ENCODE data around the gene ALPP. TPM values are rescaled to one million over a fixed set of nuclear protein-coding genes. Genes with fewer than 3 reads are reported as not detected.

The ALPP gene
- polyA plus RNA-seq, 1 donor from 2014 or later: not detected

DNA sequence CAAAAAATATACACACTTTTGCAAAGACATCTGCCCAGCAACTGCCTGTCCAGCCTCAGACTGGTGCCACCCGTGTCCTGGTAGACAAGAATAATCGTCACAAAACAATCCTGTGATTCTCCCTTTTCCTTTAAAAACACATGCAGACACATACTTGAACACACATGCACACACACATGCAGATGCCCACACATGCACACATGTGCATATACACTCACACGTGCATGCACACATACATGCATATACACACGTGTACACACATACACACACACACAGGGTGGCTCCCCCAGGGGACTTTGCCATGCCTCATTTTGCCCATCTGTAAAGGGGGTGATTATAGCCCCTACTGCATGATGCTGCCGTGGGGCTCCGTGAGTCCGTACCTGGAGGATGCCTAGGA, 24.9 kb upstream of the ALPP start:
- no peak for TF ChIP-seq EP300 (conservative IDR thresholded peaks at IDR 0.05; ENCODE audit: poor library complexity, severe bottlenecking)
- TF ChIP-seq MXI1 (conservative IDR thresholded peaks at IDR 0.05; ENCODE audit: poor library complexity, severe bottlenecking): no peak
- no peak for TF ChIP-seq TAF1 (IDR thresholded peaks at IDR 0.05; ENCODE audit: low read depth)
- TF ChIP-seq, protein P1, sequence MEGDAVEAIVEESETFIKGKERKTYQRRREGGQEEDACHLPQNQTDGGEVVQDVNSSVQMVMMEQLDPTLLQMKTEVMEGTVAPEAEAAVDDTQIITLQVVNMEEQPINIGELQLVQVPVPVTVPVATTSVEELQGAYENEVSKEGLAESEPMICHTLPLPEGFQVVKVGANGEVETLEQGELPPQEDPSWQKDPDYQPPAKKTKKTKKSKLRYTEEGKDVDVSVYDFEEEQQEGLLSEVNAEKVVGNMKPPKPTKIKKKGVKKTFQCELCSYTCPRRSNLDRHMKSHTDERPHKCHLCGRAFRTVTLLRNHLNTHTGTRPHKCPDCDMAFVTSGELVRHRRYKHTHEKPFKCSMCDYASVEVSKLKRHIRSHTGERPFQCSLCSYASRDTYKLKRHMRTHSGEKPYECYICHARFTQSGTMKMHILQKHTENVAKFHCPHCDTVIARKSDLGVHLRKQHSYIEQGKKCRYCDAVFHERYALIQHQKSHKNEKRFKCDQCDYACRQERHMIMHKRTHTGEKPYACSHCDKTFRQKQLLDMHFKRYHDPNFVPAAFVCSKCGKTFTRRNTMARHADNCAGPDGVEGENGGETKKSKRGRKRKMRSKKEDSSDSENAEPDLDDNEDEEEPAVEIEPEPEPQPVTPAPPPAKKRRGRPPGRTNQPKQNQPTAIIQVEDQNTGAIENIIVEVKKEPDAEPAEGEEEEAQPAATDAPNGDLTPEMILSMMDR (IDR thresholded peaks at IDR 0.05; ENCODE audit: poor library complexity, severe bottlenecking): no peak
- no peak for TF ChIP-seq SMC3 (conservative IDR thresholded peaks at IDR 0.05; ENCODE audit: poor library complexity)
- no peak for TF ChIP-seq POLR2AphosphoS5 (IDR thresholded peaks at IDR 0.05)
- no peak for TF ChIP-seq EZH2 (IDR thresholded peaks at IDR 0.05; ENCODE audit: borderline replicate concordance, insufficient read depth, low read length, poor library complexity, severe bottlenecking)
- Histone ChIP-seq H3K27me3 (ENCODE audit: insufficient read depth, low read depth, low read length) (peaks cover 42% of the 10 kb centered on the region), H3K9me2 (ENCODE audit: insufficient read depth, low read length) (no peaks in the 10 kb centered on the region), H2AFZ (ENCODE audit: low read depth, low read length) (no peak overlapping the region), H3K9ac (ENCODE audit: low read length) (no peak overlapping the region), H3K27ac (ENCODE audit: low read length) (no peak overlapping the region), H3K4me2 (ENCODE audit: low read length) (no peak overlapping the region), H4K20me1 (ENCODE audit: insufficient read depth) (no peaks in the 10 kb centered on the region), H3F3A (ENCODE audit: insufficient read depth, low read length, poor library complexity, severe bottlenecking) (no peaks in the 10 kb centered on the region), H3K36me3 (ENCODE audit: insufficient read depth, low read length) (no peaks in the 10 kb centered on the region), H3K79me2 (replicated peaks; ENCODE audit: insufficient read depth, low read length) (no peaks in the 10 kb centered on the region), H3K9me3 (ENCODE audit: low read length) (no peaks in the 10 kb centered on the region), H3K4me3 (ENCODE audit: low read length) (no peak overlapping the region)

GRCh38 chr2:232354069-232354468, 24.5 kb upstream of the ALPP start:
- H3K9me2 ChIP-seq (ENCODE audit: insufficient read depth, low read length): no peaks in the 10 kb centered on the region
- H3K27me3 ChIP-seq (ENCODE audit: insufficient read depth, low read depth, low read length): peaks cover 42% of the 10 kb centered on the region
- H2AFZ ChIP-seq (ENCODE audit: low read depth, low read length): no peak overlapping the region
- no peak overlapping the region for H3K4me2 ChIP-seq (ENCODE audit: low read length)
- H3F3A ChIP-seq (ENCODE audit: insufficient read depth, low read length, poor library complexity, severe bottlenecking): no peaks in the 10 kb centered on the region
- H3K36me3 ChIP-seq (ENCODE audit: insufficient read depth, low read length): no peaks in the 10 kb centered on the region
- no peaks in the 10 kb centered on the region for H4K20me1 ChIP-seq (ENCODE audit: insufficient read depth)
- no peaks in the 10 kb centered on the region for H3K9me3 ChIP-seq (ENCODE audit: low read length)
- H3K9ac ChIP-seq (ENCODE audit: low read length): no peak overlapping the region
- no peak overlapping the region for H3K4me3 ChIP-seq (ENCODE audit: low read length)
- no peak overlapping the region for H3K27ac ChIP-seq (ENCODE audit: low read length)
- TF ChIP-seq EZH2 (IDR thresholded peaks at IDR 0.05; ENCODE audit: borderline replicate concordance, insufficient read depth, low read length, poor library complexity, severe bottlenecking) (no peak), POLR2AphosphoS5 (IDR thresholded peaks at IDR 0.05) (no peak), MXI1 (conservative IDR thresholded peaks at IDR 0.05; ENCODE audit: poor library complexity, severe bottlenecking) (no peak), REST (IDR thresholded peaks at IDR 0.05; ENCODE audit: borderline replicate concordance) (no peak), RAD21 (conservative IDR thresholded peaks at IDR 0.05) (no peak), EP300 (conservative IDR thresholded peaks at IDR 0.05; ENCODE audit: poor library complexity, severe bottlenecking) (no peak), SMC3 (conservative IDR thresholded peaks at IDR 0.05; ENCODE audit: poor library complexity) (no peak), TAF1 (IDR thresholded peaks at IDR 0.05; ENCODE audit: low read depth) (no peak)
- TF ChIP-seq, protein P1 (IDR thresholded peaks at IDR 0.05; ENCODE audit: poor library complexity, severe bottlenecking): no peak
- H3K79me2 ChIP-seq (replicated peaks; ENCODE audit: insufficient read depth, low read length): no peaks in the 10 kb centered on the region

Measured in neural cell (in vitro differentiated cells).